RWPE1 (cell line): ENCODE measurements around the gene PTPN7.

Source experiments
- CTCF ChIA-PET: fragments of 350-600 bp; sonication (Branson Sonifier 250); formaldehyde crosslinking; extraction: SDS; loops from one replicate; lab custom pipeline; 2021; lab: Yijun Ruan, JAX
- POLR2A ChIA-PET: fragments of 400-600 bp; formaldehyde crosslinking; extraction: SDS; loops from one replicate; lab custom pipeline; 2020; ENCODE audit warnings: antibody characterized with exemption; ENCODE audit not compliant: low non-redundant PET; lab: Yijun Ruan, JAX
- DNase-seq: peaks from one replicate; pipeline ENCODE4 v3.0.0; 2012; ENCODE audit warnings: low spot score
- H3K27ac ChIP-seq: fragments of 450-650 bp; 2 replicates; pipeline ENCODE4 v1.5.1; 2017
- CTCF ChIP-seq: fragments of 450-650 bp; conservative IDR thresholded peaks from 2 replicates; pipeline ENCODE4 v1.5.1; 2017; ENCODE audit warnings: low read depth, mild to moderate bottlenecking

The PTPN7 gene

GRCh38 chr1:202106340-202107254, 53.8 kb downstream of the PTPN7 start:
- CTCF ChIA-PET = interaction anchor here (0.6 to 2.2 kb wide), 5 partner anchors 24 to 143 kb away, joined by 3 to 12 read pairs (median 4); no protein-coding TSS in a partner anchor
- TF ChIP-seq CTCF = no peak
- POLR2A ChIA-PET = interaction anchor here (0.9 kb wide), 1 partner anchor 96 kb away, joined by 4 read pairs; the partner anchor contains the start of gene ELF3
- peak; percentile 56 for DNase-seq
- peak overlapping the region; percentile 9; the same call in 1 of the 2 replicates for H3K27ac ChIP-seq

- peak overlapping the region; percentile 2; the same call in 1 of the 2 replicates for H3K27ac ChIP-seq
- ChIA-PET POLR2A (interaction anchor here (0.7 to 0.9 kb wide), 2 partner anchors 94 to 96 kb away, joined by 4 read pairs; partner anchors contain the start of gene ELF3), CTCF (interaction anchor here (0.6 to 2.2 kb wide), 4 partner anchors 26 to 201 kb away, joined by 3 to 12 read pairs (median 4); no protein-coding TSS in a partner anchor)
- TF ChIP-seq CTCF = no peak
- peak; percentile 73 for DNase-seq
Measured at GRCh38 chr1:202105571-202106339, 54.6 kb downstream of the PTPN7 start.

- no peak overlapping the region for H3K27ac ChIP-seq
- ChIA-PET POLR2A (no interaction called here), CTCF (no interaction called here)
- DNase-seq = no peak
- TF ChIP-seq CTCF = no peak
Measured at GRCh38 chr1:202104073-202104472, 56.3 kb downstream of the PTPN7 start.

- TF ChIP-seq CTCF = no peak
- CTCF ChIA-PET = interaction anchor here (0.9 to 1.0 kb wide), 2 partner anchors 91 to 102 kb away, joined by 3 to 4 read pairs; partner anchors contain the start of gene ELF3
- DNase-seq = no peak
- POLR2A ChIA-PET = no interaction called here
- H3K27ac ChIP-seq = no peak overlapping the region
Measured at GRCh38 chr1:202101184-202101583, 59.2 kb downstream of the PTPN7 start.
